K562 (cell line): Measurements from ENCODE around the gene B3GNT9. TPM values are rescaled to one million over a fixed set of nuclear protein-coding genes. Genes with fewer than 3 reads are reported as not detected.

Experiments
- ATAC-seq: fragments of 200-7000 bp; cut with Tn5 transposase; 3 replicates; pipeline ENCODE4 v1.9.1; 2020; ENCODE audit warnings: moderate library complexity
- BruUV-seq: library from RNA; stranded (reverse); fragments of 400-500 nt; replicated peaks from 2 replicates; lab custom pipeline; 2021; lab: Mats Ljungman, UMichigan
- CTCF ChIA-PET: fragments of 300-600 bp; formaldehyde crosslinking; extraction: SDS; loops from one replicate; lab custom pipeline; 2021; ENCODE audit warnings: low intra/inter-chr PET ratio; lab: Yijun Ruan, JAX
- POLR2A ChIA-PET: fragments of 300-600, 350-650 bp; sonication (Branson Sonifier 250); formaldehyde crosslinking; extraction: SDS; loops from one replicate; lab custom pipeline; 2021; ENCODE audit warnings: antibody characterized with exemption, inconsistent platforms; lab: Yijun Ruan, JAX
- DNase-seq, 4 experiments: peaks; one replicate each; pipeline versions ENCODE4 v3.0.0 to v3.0.0-alpha.2; 2011 to 2018; ENCODE audit warnings: low spot score in 3 of 4, mixed read lengths in 3 of 4; ENCODE audit errors: extremely low read depth in 1 of 4
- FAIRE-seq: peaks from 2 replicates; lab custom pipeline; 2011; peaks lifted over from hg19 to GRCh38; lab: Jason Lieb, UNC
- H2AFZ ChIP-seq: 2 replicates; pipeline ENCODE4 v1.6.0; 2011; ENCODE audit warnings: low read depth, low read length, control low read depth, inconsistent platforms
- H3K27ac ChIP-seq: fragments of 200-600 bp; 3 replicates; pipeline ENCODE4 v1.8.0; 2011; ENCODE audit warnings: low read depth, mild to moderate bottlenecking, control low read depth, inconsistent platforms, low read length, moderate library complexity, mixed read lengths; ENCODE audit errors: extremely low read depth
- H3K27me3 ChIP-seq, 2 experiments: fragments of 300-600 bp in 1 of 2; 2 replicates in 1 of 2; 3 replicates in 1 of 2; pipeline versions ENCODE4 v1.6.0 to v1.8.0; 2011; ENCODE audit warnings: inconsistent platforms in 2 of 2, low read length in 2 of 2, mild to moderate bottlenecking in 1 of 2, mixed read lengths in 1 of 2, moderate library complexity in 1 of 2; ENCODE audit not compliant: control insufficient read depth in 2 of 2, insufficient read depth in 2 of 2
- H3K36me3 ChIP-seq: fragments of 300-600 bp; 3 replicates; pipeline ENCODE4 v1.8.0; 2011; ENCODE audit warnings: mild to moderate bottlenecking, low read length, inconsistent platforms; ENCODE audit not compliant: control insufficient read depth, insufficient read depth
- H3K4me1 ChIP-seq, 2 experiments: fragments of 200-600 bp in 1 of 2; replicated peaks in 1 of 2; 2 replicates in 1 of 2; 3 replicates in 1 of 2; pipeline versions ENCODE4 v1.5.1 to v1.8.0; 2011; ENCODE audit warnings: inconsistent platforms in 2 of 2, low read length in 2 of 2, mild to moderate bottlenecking in 1 of 2, mixed read lengths in 1 of 2, moderate library complexity in 1 of 2; ENCODE audit not compliant: control insufficient read depth in 2 of 2, insufficient read depth in 2 of 2
- H3K4me2 ChIP-seq: 2 replicates; pipeline ENCODE4 v1.6.1; 2011; ENCODE audit warnings: low read length, control low read depth, inconsistent platforms, mixed read lengths; ENCODE audit not compliant: insufficient read depth
- H3K4me3 ChIP-seq: fragments of 200-600 bp; sonication (generic), shearing (Covaris generic); 2 replicates; pipeline ENCODE4 v1.5.1; 2016; ENCODE audit warnings: control low read depth, inconsistent platforms
- H3K79me2 ChIP-seq: fragments of 200-600 bp; 3 replicates; pipeline ENCODE4 v1.8.0; 2011; ENCODE audit warnings: low read length, inconsistent platforms; ENCODE audit not compliant: control insufficient read depth, insufficient read depth
- H3K9ac ChIP-seq, 2 experiments: 2 replicates each; pipeline versions ENCODE4 v1.6.0 to v1.6.1; 2011; ENCODE audit warnings: low read depth in 2 of 2, low read length in 2 of 2, control low read depth in 1 of 2, inconsistent platforms in 1 of 2, mild to moderate bottlenecking in 1 of 2, mixed read lengths in 1 of 2; ENCODE audit not compliant: insufficient read depth in 1 of 2
- H3K9me1 ChIP-seq: one replicate; pipeline ENCODE4 v1.6.0; 2011; ENCODE audit warnings: inconsistent platforms, mild to moderate bottlenecking, low read length, moderate library complexity; ENCODE audit not compliant: control insufficient read depth, insufficient read depth
- H3K9me3 ChIP-seq: replicated peaks from 2 replicates; pipeline ENCODE4 v1.5.1; 2011; ENCODE audit warnings: low read depth, low read length, inconsistent platforms; ENCODE audit not compliant: control insufficient read depth, insufficient read depth
- H4K20me1 ChIP-seq: replicated peaks from 2 replicates; pipeline ENCODE4 v1.6.1; 2011; ENCODE audit warnings: low read length, inconsistent platforms, mixed read lengths; ENCODE audit not compliant: control insufficient read depth, insufficient read depth
- ASH1L ChIP-seq: fragments of 450-650 bp; IDR thresholded peaks from 2 replicates; pipeline ENCODE4 v1.6.1; 2018; ENCODE audit warnings: borderline replicate concordance, mild to moderate bottlenecking, low read depth; ENCODE audit not compliant: partially characterized antibody
- CEBPB ChIP-seq: fragments of 450-650 bp; IDR thresholded peaks from 2 replicates; pipeline ENCODE4 v1.6.1; 2016; ENCODE audit warnings: missing genetic modification characterization, missing compliant biosample characterization
- LARP7 ChIP-seq: fragments of 450-650 bp; IDR thresholded peaks from 2 replicates; pipeline ENCODE4 v1.6.1; 2016
- SP2 ChIP-seq: IDR thresholded peaks from 2 replicates; pipeline ENCODE4 v1.6.1; 2011; ENCODE audit warnings: mild to moderate bottlenecking, low read depth, low read length, moderate library complexity; ENCODE audit not compliant: poor library complexity, severe bottlenecking; ENCODE audit errors: extremely low read depth
- TBL1XR1 ChIP-seq, 2 experiments: IDR thresholded peaks; 2 replicates each; pipeline ENCODE4 v1.6.1; 2012; ENCODE audit warnings: improper control_type of control experiment in 2 of 2, low read length in 2 of 2, mild to moderate bottlenecking in 1 of 2
- ZBTB8A ChIP-seq: fragments of 450-650 bp; IDR thresholded peaks from 2 replicates; pipeline ENCODE4 v1.6.1; 2018; ENCODE audit warnings: mild to moderate bottlenecking, moderate library complexity; ENCODE audit not compliant: partially characterized antibody
- WGBS: fragments of 100-300 bp; shearing (Covaris generic); methylation state at CpG from one replicate; pipeline ENCODE4 v1.1.6; 2016; ENCODE audit warnings: low coverage, mixed read lengths; ENCODE audit not compliant: insufficient coverage; ENCODE audit errors: missing lambda C conversion rate; 5-methylcytosine and 5-hydroxymethylcytosine counted together
- in situ Hi-C: fragments of 300-500 bp; cut with MboI; formaldehyde crosslinking; loops from 4 replicates; pipeline ENCODE4 v1.15.0; 2018; ENCODE audit warnings: inconsistent platforms, mixed read lengths
- intact Hi-C: fragments of 100-400 bp; cut with micrococcal nuclease; formaldehyde crosslinking; loops from 2 replicates; pipeline ENCODE4 v1.14.2; 2022
- polyA plus RNA-seq, 8 experiments: library from polyadenylated mRNA; depleted of rRNA in 4 of 8; stranded (reverse) in 5 of 8; unstranded in 3 of 8; fragments of >200 nt; fragmentation: Nextera tagmentation in 2 of 8; fragmentation: Illumina TruSeq in 1 of 8; extraction: Ambion mirVana in 2 of 8; extraction: Trizol in 1 of 8; gene quantifications; 2 replicates each; pipeline versions ENCODE4 v1.2.1 to v1.2.3, GENCODE V29; 2011 to 2014; ENCODE audit warnings: inconsistent platforms in 1 of 8, missing spikeins in 1 of 8
- total RNA-seq, 7 experiments: library from RNA; depleted of rRNA in 6 of 7; stranded (reverse); fragments of >200 nt in 6 of 7; fragmentation: Illumina TruSeq in 2 of 7; extraction: Trizol in 2 of 7; gene quantifications; 2 replicates each; pipeline versions ENCODE4 v1.2.1 to v1.2.3, GENCODE V29; 2011 to 2021; ENCODE audit warnings: low replicate concordance in 1 of 7

The B3GNT9 gene
- total and polyA plus RNA-seq, 9 of the 15 experiments (the other 6 are each of a cell fraction or from before 2014, with no cell fraction given) = 0.01 to 1.8 (median 1.1) TPM; not detected in 1

- no peak for FAIRE-seq
- H3K9ac ChIP-seq = no peak overlapping the region
These were observed 3.2 kb downstream of the B3GNT9 start for GRCh38 chr16:67147437-67148140.

GRCh38 chr16:67146523-67147357 lies 4.1 kb downstream of the B3GNT9 start:
- Histone ChIP-seq H3K9me1 (no peaks in the 10 kb centered on the region), H3K4me1 (peaks cover 0 to 26% of the 10 kb centered on the region in 2 experiments; a peak in 2 of 5 replicates), H2AFZ (no peak overlapping the region), H3K9me3 (no peaks in the 10 kb centered on the region), H4K20me1 (no peaks in the 10 kb centered on the region), H3K27ac (no peak overlapping the region), H3K9ac (no peak overlapping the region), H3K79me2 (no peaks in the 10 kb centered on the region), H3K27me3 (no peaks in the 10 kb centered on the region), H3K4me3 (no peak overlapping the region), H3K36me3 (peaks cover 71% of the 10 kb centered on the region), H3K4me2 (no peak overlapping the region)
- ChIA-PET CTCF (no interaction called here), POLR2A (interaction anchor here (1.4 kb wide), 1 partner anchor 12 kb away, joined by 3 read pairs; no protein-coding TSS in a partner anchor)
- intact Hi-C loops (no loop called here), in situ Hi-C loops (no loop called here)
- WGBS = 71% methylated on average over 6 of the region's 7 CpGs
- ATAC-seq (no peak), FAIRE-seq (no peak), DNase-seq (no peak)
- BruUV-seq = no TSS peak
- TF ChIP-seq ZBTB8A (no peak), SP2 (no peak), ASH1L (no peak), TBL1XR1 (IDR thresholded peaks at IDR 0.05; ENCODE audit: low read length in 2 of 2) (no peak)

More at GRCh38 chr16:67147437-67148140, 3.2 kb downstream of the B3GNT9 start:
- H4K20me1 ChIP-seq = no peaks in the 10 kb centered on the region
- ATAC-seq (no peak), DNase-seq (no peak)
- no peaks in the 10 kb centered on the region for H3K9me3 ChIP-seq
- H3K4me2 ChIP-seq = no peak overlapping the region
- 93% methylated on average over 4 of the region's 4 CpGs for WGBS
- intact Hi-C loops = no loop called here
- no peaks in the 10 kb centered on the region for H3K27me3 ChIP-seq
- ChIA-PET CTCF (no interaction called here), POLR2A (no interaction called here)
- TF ChIP-seq CEBPB (tag) (peak; percentile 19; the same call in 1 of the 2 replicates), LARP7 (no peak)
- H3K79me2 ChIP-seq = no peaks in the 10 kb centered on the region
- H3K4me3 ChIP-seq = no peak overlapping the region
- H3K27ac ChIP-seq = no peak overlapping the region
- H3K9me1 ChIP-seq = no peaks in the 10 kb centered on the region
- in situ Hi-C loops = no loop called here
- no peak overlapping the region for H2AFZ ChIP-seq
- no TSS peak for BruUV-seq
- peaks cover 0 to 26% of the 10 kb centered on the region in 2 experiments; a peak in 2 of 5 replicates for H3K4me1 ChIP-seq
- H3K36me3 ChIP-seq = peaks cover 62% of the 10 kb centered on the region
